Activated T-helper 9 cell treated with anti-CD3 and anti-CD28 coated beads, Interleukin-2, amount 50 U/mL, for 16 hours (primary cell): ENCODE measurements around the gene LPAR3.

Experiments used
- DNase-seq: peaks from one replicate; pipeline ENCODE4 v3.0.0-alpha.2; 2020; ENCODE audit warnings: low read depth

Gene LPAR3

DNA sequence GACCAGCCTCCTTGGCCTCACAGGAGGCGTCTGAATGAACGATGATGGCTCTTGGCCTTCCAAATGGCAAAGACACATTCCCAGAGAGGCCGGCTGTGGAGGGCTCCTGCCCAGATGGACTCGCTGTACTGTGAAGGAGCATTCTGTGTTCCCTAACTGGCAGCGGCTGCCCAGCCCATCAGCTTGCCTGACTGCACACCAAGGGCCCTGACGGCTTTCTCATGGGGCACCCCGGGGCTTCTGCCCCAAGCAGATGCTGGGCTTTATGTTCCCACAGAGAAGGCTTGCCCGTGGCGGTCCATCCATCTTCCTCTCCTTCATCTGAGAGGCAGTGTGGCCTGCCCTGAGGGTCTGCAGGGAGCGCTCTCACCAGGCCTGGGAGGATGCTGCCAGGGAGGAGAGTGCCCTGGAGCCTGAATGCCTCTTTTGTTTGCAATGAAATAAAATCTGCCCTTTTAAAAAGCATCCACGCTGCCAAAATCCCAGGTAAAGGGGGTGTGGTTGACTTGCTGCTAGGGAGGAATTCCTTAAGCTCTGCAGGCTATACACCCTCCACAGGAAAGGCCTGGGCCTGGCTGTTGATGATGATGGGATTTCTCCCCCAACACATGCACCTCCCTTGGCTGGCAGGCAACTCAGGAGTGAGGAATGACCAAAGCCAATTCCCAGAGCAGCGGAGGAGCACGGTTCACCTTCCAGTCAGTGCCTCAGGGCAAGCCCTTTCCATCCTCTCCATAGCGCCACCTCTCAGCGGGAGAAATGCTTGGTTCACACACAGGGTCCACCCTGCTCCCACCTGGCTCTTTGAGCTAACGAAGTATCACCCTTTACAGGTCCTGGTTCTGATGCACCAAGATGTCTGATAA is 118.1 kb downstream of the LPAR3 start:
- DNase-seq: no peak

DNA sequence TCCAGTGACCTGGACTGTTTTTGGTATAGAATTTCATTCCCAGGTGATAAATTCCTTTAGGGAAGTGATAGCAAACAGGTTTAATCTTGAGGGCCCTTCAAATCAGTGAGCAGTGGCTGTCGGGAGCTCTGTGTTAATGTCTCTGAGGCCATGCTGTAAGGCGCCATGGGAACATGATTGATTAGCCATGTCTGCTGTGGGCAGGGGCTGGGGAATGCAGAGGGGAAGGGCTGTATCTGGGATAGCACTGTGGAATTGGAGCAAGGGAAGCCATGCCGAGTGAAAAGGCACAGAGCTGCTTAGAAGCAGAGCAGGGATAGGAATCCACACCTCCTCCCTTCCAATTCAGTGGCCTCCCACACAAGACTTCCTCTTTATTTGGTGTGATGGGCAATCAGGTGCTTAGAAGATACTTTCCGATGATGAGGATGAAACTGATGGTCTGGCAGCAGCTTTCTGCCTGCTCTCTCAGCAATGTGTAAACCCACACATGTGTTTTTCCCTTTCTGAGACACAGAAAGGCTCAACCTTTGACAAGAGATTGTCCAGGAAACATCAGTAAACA is 119.0 kb downstream of the LPAR3 start:
- no peak for DNase-seq

DNA sequence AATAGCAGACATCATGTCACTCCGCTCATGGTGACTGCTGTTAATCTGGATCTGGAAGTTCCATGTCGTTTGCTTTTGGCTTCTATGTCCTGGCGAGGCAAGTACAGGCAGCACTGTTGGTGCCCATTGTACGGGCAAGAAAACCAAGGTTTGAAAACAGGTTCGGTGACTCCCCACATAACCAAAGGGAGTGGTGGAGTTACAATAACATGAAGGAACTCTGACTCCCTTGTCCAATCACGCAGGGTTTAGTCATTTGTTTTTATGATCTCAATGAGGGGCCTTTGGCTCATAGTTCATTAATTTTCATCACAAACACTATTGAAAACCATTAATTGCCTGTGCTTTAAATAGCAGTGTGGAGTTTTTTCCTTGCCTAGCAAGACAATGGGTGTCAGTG is 119.8 kb downstream of the LPAR3 start:
- DNase-seq: no peak

DNA sequence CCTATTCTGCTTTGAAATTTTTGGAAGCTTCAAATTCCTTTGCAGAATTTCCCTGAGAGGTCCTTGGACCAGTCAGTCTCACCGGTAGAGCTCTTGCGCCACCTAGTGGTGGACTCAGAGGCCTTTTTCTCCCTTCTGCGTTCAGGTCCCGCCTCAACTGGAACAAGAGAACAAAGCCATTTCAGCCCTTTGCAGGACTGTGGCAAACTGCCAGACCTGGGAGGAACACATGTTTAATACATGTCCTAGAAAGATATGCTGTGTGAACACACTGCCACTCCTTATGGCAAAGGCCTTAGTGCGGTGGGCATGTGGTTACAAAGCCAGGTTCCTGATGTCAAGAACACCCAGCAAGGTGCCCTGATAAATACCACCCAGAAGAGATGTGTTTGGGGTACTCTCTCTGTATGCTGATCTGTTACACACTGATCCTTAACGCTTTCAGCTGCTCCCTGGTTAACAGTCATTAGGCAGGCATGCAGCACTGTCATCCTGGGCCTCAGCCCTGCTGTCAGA is 120.5 kb downstream of the LPAR3 start:
- DNase-seq: peak; percentile 62

DNA sequence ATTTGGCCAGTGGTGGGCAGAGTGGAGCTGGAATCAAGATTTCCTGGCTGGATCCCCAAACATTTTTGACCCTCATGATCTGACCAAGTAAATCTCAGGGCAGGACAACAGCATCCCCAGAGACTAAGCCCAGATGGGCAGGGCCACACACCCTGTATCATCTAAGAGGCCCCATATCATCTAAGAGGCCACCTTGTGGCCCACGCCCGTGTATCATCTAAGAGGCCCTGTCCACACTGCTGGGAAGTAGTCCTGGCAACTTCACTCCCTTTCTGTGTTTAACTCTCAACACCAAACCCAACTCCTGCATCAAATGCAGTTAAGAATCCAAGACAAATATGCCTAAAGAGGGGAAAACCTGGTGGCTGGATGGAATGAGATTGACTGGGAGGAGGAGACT is 121.1 kb downstream of the LPAR3 start:
- no peak for DNase-seq

DNA sequence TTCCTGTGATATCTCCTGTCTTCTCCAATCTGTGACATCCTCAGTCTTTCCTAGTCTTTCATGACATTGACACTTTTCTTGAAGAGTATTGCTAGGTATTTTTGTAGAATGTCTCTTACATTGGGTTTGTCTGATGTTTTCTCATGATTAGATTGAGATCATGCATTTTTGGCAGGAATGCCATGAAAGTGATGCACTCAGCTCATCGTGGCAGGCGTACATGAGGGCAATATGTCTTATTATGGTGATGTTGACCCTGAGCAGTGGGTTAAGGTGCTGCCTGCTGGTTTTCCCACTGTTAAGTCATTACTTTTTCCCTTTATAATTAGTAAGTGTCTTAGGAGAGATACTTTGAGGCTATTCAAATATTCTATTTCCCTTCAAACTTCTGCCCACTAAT is 122.5 kb downstream of the LPAR3 start:
- DNase-seq: no peak

DNA sequence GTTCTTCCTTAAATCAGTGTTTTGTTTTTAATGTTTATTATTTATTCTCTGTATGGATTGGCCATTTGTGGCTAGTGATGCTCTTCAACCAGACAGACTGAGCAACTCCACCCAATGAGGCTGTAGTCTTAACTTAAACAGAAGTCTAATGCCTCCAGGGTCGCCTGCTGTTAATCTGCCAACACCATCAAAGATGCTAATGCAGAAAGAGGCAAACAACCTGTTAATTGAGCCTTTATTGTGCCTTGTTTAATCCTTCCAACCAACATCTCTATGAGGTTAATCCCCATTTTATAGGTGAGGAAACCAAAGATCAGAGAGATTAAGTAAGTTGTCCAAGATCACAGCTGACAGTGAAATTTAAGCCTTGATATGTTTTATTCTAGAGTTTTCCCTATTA is 123.4 kb downstream of the LPAR3 start:
- no peak for DNase-seq

DNA sequence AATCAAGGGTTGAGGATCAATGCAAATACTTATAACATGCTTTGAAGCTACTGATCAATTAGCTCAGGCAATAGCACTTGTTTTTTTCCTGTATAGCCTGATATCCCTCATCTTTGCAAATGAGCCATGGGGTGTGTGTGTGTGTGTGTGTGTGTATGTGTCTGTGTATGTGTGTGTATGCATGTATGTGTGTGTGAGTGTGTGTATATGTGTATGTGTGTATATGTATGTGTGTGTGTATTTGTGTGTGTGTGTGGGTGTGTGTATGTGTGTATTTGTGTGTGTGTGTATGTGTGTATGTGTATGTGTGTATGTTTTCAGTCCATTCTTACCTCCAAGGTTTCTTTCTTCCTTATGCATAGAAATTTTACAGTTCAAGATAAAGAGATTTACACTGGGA is 124.4 kb downstream of the LPAR3 start:
- DNase-seq: no peak

DNA sequence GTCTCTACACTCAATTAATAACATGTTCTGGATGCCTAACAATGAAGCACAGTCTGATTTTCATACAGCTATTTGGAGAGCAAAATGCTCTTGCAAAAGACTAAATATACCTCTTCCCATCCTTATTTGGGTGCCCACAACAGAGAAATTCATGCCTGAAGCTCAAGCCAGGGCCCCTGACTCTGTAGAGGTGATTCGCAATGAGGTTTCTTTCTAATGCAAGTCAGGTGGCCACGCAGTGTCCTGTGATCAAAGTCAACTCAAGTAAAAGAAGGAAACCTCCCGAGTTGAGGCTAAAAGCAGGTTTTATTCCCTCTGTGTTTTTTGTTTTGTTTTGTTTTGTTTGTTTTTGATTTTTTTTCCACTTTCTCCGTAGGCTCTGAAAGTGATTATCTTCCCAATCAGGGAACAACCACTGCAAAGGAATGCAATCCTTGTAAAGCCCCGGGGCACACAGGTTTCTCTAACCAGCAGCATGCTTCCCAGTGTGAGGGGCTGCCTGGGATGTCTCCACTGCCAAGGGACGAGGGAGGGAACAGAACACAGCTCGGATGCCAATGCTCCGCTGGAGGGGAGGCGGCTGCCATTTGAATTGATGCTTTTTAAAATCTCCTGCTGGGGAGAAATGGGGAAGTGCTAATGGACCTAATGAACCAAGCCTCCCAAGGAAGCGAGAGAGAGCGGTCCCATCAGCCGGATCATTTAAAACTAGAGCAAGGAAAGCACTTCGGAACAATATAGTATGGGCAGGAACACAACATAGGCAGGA is 128.9 kb downstream of the LPAR3 start:
- DNase-seq: no peak

DNA sequence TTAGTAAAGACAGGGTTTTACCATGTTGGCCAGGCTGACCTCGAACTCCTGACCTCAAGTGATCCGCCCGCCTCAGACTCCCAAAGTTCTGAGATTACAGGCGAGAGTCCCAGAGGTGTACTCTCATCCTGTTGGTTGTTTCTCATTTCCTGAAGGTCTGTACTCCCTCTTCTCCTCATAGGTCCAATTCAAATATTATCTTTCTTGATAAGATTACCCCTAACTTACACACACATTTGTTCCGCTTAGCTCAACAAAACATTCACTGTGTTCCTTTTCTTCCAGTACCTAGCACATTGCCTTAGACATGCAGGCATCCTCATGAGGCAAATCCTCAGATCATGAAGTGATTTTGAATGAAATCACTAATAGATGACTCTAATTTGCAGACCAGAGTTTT is 130.3 kb downstream of the LPAR3 start:
- no peak for DNase-seq
